GM18868 (cell line): ENCODE results near the gene NINL.
"Not testable (repeated sequence)": the region's sequence is repeated elsewhere in the genome, so short reads cannot be mapped to it uniquely, and the experiment has no call there.

Experiments used
- ATAC-seq: cut with Tn5 transposase; IDR thresholded peaks from one replicate; pipeline ENCODE4 v1.9.1; 2021; ENCODE audit warnings: mild to moderate bottlenecking, moderate library complexity; ENCODE audit not compliant: unreplicated experiment

NINL gene

GRCh38 chr20:25503936-25504335 lies 81.4 kb downstream of the NINL start:
- no peak for ATAC-seq

- not testable (repeated sequence) for ATAC-seq
Measured at GRCh38 chr20:25503051-25503639, 82.2 kb downstream of the NINL start.

DNA sequence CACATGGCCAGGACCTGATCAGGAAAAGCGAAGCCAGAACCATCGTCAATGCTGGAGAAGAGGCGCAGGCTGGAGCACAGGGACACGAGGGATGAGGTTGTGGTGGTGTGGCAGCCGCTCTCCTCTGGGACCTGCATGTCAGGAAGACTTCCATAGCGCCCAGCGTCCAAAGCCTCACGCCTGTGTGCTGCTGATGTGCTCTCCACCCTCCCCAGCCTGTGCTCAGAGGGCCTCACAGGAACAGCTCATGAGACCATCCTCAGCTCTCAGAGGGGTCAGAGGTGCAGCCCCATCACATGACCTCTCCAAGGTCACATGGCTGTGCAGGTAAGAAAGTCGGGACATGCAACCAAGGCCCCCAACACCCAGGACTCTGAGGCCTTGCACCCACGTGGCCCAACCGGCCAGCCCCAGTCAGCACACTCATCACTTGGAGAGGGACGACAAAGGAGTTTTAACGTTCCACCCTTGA lies 84.4 kb downstream of the NINL start:
- no peak for ATAC-seq

DNA sequence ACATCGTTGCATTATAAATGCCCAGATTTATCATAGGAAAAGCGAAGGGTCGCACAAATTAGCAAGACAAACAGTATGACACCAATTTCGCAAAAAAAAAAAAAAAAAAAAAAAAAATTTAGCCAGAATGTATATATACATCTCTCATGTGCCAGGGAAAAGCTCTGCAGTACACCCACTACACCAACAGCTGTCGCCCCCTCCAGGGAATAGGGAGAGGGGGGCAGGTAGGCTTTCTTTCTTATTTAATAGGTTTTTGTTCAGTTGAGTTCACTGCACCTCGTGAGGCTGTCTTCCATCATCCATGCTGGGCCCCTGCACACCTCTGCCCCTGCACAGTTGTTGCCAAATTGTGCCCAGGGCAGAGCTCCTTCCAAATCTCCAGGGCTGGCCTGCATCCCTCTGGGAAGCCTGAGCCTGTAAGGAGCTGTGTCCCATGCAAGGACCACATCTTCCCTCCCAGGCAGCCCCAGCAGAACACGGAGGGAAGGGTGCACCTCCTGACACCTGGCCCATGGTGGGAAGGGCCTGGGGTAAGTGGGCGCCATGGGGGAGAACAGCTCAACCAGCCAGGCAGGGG lies 85.4 kb downstream of the NINL start:
- ATAC-seq: no peak

- ATAC-seq: no peak
Measured at GRCh38 chr20:25499031-25499430, 86.3 kb downstream of the NINL start.

DNA sequence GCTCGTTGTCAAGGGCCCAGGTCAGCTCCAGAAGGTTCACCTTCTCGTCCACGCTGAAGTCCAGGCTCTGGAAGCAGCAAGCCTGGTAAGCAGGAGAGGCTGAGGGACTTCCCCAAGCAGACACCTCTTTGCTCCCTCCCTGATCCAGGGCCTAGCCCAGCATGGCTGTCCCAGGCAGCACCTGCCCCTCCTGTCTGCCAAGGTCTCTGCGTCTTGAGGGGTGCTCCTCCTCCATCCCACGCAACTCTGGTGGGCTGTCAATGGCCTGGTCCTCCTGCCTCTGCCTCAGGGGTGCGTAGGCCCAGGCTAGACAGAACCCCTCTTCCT lies 87.1 kb downstream of the NINL start:
- no peak for ATAC-seq

DNA sequence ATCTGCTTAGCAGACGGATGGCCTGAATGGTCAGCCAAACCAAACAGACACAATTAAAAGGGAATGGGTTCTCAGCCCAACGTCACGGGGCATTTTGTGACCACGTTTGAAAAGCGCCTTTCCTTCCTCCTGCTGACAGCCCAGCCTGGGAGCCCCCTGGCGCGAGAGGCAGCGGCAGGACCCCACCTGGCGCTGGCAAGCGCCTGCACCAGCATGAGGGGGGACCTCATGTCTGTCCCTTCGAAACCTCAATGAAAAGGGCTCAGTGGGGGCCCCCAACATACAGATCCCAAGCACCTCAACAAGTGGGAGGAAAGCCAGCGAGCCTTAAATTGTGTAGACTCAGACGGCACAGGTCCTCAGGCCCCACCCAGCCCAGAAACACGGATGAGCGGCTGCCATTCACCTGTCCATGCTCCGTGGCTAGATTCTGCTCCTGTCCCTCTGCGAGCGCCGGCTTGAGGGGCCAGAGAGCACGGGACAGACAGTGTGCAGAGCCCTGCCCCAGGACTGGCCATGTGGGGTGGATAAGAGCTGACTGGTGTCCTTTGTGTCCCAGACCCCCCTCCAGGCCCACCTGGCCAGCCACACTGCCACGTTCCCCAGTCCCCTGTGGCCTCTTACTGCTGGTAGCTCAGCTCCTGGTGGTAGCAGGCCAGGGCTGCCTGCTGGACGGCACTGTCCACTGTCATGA lies 87.6 kb downstream of the NINL start:
- no peak for ATAC-seq

DNA sequence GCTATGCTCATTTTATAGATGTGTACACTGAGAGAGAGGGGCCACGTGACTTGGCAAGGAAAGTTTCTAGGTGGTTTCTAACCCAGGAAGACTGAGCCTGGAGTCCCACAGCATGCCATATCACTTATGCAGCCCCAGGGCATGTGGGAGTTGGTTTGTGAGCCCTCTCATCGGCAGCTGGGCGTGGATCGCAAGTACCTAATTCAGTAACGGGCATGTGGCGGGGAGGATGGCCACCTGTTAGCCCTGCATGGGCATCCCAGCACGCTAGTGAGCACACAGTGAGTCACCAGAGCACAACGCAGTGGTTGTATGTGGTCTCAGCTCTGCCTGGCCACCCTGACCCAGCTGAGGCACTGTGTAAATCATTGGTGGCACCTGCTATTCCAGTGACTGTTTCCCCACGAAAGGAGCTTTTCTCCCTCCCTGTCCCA lies 88.3 kb downstream of the NINL start:
- ATAC-seq: no peak

GRCh38 chr20:25496165-25496967 lies 89.0 kb downstream of the NINL start:
- ATAC-seq: no peak

GRCh38 chr20:25495189-25495824 lies 90.0 kb downstream of the NINL start:
- no peak for ATAC-seq

DNA sequence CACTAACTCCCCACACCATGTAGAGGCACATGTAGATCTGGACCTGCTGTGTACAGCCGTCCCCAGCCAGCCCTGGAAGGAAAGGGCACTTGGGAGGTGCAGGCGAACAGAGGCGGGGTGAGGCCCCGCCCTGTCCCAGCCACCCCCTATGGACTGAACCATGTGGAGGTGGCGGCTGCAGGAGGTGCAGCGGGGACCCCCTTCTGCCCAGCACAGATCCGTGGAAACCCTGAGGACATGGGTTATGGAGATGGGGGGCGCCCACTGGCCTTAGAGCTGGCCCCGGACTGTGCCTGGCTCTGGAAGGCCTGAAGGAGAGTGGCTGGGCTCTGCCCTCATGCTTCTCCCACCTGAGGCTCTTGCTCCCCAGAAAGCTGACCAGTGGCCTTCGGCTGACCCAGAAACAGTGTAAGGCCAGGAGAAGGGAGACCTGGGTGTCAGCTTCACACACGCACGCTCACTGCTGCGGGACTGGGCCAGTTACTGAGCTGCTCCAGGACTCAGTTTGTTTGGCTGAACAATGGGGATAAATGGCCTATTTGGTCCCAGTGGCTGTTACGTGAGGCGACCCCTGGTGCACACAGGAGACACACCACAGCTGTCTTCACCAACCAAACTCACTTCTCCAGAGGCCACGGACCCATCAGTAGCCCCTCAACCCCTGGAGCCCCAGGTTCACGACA lies 90.7 kb downstream of the NINL start:
- ATAC-seq: no peak

GRCh38 chr20:25493748-25494505 lies 91.4 kb downstream of the NINL start:
- no peak for ATAC-seq

GRCh38 chr20:25493137-25493536 lies 92.2 kb downstream of the NINL start:
- no peak for ATAC-seq

DNA sequence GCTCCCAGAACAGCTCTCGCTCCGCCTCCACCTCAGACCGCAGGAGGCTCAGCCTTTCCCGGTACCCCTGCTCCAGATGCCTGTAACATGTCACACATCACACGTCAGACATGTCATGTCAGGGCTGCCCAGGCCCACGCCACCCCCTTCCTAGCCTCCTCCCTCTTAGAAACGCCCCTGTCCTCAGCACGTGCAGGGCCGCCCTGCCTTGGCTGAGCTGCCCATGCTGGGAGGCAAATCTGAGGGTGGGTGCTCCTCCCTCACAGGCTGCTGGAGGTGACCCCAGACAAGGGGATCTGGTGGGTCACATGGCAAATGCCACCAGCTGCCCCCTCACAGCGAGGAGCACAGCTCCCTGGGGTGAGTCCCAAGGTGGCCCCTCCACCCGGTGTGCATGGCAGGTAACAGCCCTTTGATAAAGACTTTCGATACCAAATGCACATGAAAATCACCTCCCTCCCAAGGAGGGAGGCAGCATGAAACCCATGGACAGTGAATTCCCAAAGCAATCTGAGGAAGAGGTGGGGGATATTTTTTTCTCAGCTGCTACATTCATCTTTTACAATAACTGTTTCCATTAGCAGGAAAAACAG lies 93.8 kb downstream of the NINL start:
- ATAC-seq: no peak

- no peak for ATAC-seq
Measured at GRCh38 chr20:25490656-25491445, 94.5 kb downstream of the NINL start.

GRCh38 chr20:25489221-25489871 lies 96.0 kb downstream of the NINL start:
- no peak for ATAC-seq

- no peak for ATAC-seq
Measured at GRCh38 chr20:25487975-25488374, 97.4 kb downstream of the NINL start.

GRCh38 chr20:25487306-25487705 lies 98.0 kb downstream of the NINL start:
- no peak for ATAC-seq
